HG03521 (cell line): ENCODE data around the gene KRT28.

Source experiments
- ATAC-seq: cut with Tn5 transposase; IDR thresholded peaks from one replicate; pipeline ENCODE4 v1.9.1; 2021; ENCODE audit warnings: mild to moderate bottlenecking, moderate library complexity; ENCODE audit not compliant: unreplicated experiment

The KRT28 gene

DNA sequence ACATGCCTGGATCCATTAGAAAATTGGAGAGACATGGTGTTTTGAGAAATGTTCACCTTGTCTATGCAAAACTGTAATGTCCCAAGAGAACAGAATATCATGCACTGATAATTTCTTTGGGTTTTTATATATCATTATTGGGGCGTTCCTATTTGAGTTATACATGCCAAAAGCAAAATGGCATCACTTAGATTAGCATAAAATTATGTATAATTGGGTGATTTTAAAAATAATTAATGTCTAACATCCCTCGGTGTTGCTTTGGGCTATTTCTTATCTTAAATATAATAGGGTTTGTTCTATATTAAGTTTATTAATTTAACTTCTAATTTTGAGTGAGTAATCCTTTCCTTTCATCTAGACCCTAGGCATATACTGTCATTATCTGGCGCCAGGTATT, at the start of gene KRT28:
Gene KRT28, minus strand, starts transcription at position 101 of the 400 bp plus-strand sequence. Its CDS starts 66 bp downstream, at position 35.
- ATAC-seq, result no peak

DNA sequence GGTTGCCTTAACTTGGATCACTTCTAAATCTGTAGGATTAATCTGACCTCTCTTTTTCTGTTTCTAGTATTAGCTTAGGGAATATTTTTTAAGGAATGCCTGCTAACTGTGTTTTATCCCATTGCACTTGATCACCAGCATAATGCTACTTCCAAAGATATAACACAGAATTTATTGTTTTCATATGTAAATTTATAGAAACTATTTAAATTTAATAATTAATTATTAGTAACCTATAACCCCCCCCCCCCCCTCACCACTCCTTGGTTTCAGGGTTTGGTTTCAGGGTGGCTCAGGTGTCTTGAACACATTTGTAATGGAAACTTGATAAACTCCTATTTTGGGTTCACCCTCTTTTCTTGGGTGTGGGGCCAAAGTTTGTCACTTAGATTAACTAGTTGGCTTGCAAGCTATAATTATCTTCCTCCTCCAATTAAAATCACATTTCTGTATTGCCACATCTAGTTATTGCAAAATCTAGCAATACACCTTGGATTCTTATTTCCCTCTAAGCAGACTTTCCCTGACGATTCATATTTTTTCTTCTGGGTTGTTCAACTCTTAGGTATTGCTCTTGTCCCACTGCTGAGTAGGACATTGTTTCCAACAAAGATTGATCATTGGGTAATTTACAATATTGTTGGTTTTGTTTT, 49.0 kb upstream of the KRT28 start:
- ATAC-seq, result no peak

DNA sequence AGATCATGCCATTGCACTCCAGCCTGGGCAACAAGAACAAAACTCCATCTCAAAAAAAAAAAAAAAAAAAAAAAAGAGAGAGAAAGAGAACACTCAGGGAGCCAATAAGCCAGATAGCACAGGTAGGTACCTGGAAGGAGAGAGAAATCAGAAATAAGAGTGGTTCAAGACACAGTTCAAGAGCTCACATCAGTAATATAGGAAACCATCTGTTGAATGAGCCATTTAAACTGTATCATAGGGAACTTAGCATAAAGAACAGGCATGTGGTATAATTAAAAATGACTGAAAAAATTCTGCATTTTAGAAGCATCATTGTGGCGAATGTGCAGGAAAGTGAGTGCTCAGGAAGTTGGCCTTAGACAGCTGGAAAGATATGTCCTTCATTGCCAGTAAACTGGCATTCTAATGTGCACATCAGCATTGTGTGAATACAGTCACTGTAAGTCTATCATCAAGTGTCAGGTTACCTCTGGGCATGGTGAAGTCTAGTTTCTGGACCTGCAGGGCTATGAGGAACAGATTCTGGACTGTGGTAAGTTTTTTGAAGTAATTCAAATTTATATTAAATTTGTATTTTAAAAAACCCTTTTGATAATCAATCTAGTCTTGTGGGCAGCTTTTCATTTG, 46.9 kb upstream of the KRT28 start:
- ATAC-seq, result no peak

GRCh38 chr17:40844671-40845107, 44.9 kb upstream of the KRT28 start:
- no peak for ATAC-seq

DNA sequence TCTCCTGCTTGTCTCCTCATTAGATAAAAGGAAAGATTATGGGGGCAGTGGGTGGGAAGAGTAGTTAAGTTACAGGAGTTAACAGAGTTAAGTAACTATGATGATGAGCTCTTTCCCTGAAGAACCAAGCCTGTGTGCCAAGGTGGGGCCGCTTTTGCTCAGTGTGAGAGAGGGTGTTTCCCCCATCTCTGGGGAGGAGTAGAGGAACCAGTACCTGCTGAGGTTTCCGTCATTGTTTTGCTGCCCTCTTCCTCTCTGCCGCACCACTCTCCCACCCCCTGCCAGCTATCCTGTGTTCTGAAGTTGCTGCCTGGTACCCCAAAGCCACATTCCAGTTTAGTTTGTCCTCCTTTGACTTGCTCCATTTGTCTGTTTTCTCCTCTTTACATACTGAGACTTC, 43.5 kb upstream of the KRT28 start:
- no peak for ATAC-seq

DNA sequence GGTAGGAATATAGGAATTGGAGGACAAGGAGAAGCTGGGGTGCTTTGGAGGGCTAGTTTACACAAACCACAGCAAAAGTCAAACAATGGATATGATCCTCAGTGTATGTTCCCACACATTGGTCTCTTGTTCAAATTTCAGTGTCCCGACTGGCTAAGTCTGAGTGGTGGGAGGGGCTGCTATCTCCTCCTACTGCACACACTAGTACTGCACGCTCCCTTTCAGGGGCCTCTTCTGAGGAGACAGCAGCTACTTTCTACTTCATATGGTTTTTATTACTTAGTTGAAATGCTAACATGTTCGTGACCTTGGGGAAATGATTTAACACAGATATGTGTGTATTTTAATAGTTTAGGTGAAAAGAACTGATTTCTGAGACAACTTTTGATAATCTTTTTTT, 41.5 kb upstream of the KRT28 start:
- ATAC-seq, result no peak

DNA sequence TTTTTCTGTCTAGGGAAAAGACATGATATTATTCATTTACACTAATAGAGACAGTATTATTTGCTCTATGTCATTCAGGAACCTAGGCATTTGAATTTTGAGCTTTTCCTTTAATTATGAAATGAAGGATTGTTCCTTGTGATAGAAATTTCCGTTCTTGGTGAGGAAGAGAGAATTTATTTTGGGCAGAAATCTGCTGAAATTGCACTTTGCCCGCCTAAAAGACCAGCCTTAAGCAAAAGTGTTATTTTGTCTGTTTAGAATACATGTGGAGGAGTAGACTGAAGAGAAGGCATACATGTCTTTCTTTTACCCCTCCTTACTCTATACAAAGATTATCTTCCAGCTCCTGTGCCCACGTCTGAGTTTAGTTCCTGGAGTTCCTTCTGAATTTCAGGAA, 39.4 kb upstream of the KRT28 start:
- ATAC-seq, result no peak

DNA sequence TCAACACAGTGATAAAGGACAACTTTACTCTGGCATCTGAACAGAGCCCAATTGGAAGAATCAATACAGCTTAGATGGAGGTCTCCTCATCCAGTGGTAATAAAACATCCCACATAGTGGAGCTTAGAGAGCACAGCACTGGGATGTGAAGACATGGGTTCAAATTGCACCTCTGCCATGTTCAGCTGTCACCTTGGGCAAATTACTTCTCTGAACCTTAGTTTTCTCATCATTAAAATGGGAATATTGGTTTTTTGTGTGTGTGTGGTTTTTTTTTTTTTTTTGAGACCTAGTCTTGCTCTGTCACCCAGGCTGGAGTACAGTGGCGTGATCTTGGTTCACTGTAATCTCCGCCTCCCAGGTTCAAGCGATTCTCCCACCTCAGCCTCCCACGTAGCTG, 36.3 kb upstream of the KRT28 start:
- ATAC-seq, result no peak

DNA sequence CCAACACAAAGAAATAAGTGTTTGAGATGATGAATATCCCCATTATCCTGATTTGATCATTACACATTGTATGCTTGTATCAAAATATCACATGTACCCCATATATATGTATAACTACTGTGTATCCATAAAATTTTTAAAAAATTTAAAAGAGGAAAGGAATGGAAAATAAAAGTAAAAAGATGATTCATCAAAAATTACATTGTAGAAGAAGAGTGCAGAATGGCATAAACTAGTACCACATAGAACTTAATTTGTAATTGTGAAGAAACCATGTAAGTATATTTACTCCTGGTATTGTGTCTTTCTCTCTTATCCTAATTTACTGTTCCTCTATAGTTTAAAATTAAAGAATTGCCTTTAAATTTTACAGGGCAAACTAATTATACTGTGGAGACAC, 34.1 kb upstream of the KRT28 start:
- ATAC-seq, result no peak

DNA sequence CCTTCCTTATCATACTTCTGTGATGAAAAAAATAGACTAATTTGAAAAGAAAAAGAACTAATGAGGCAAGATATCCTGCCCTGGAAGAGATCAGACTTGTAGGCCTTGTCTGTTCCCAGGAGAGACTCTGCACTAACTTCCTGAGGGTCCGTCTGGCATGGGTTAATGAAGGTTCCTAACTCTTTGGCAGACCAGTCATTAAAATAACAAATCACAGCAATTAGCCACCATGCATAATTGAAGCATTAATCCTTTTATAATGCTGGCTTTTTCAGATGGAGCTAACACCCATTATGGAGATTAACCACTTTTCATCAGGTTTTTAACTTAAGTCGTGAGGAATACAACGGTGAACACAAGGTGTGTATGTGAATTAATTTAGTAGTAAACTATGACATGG, 33.1 kb upstream of the KRT28 start:
- ATAC-seq, result no peak

GRCh38 chr17:40830085-40830776, 30.5 kb upstream of the KRT28 start:
- no peak for ATAC-seq

- no peak for ATAC-seq
Observed at GRCh38 chr17:40828454-40829044, 28.8 kb upstream of the KRT28 start.

DNA sequence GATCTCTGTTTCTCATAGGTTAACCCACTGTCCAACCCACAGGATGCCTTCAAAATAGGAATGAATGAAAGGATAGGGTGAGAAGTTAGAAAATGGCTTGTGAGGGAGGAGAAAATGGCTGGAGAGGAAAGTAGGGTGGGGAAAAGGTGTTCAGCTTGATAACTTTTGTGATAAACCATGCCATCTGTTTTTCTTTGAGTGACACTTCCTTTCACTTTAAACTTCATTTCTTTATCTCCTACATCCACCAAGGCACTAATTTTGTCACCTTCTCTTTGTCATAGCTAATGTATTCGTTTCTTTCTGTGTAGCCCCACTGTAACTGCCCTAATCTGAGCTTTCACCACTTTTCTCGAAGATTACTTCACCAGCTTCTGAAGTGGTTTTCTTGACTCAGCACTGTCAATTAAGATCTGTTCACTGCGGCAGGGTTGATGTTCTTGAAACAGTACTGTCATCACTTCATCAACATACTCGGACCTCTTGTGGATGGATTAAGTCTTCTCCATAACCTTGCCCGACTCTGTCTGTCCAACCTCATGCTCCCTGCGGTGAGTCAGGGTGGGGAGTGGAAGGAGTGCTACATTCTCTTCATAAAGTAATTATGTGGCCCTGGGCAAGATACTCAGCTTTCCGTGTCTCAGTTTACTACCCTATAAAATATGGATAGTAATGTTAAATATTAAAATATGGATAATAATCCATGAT, 28.1 kb upstream of the KRT28 start:
- no peak for ATAC-seq

DNA sequence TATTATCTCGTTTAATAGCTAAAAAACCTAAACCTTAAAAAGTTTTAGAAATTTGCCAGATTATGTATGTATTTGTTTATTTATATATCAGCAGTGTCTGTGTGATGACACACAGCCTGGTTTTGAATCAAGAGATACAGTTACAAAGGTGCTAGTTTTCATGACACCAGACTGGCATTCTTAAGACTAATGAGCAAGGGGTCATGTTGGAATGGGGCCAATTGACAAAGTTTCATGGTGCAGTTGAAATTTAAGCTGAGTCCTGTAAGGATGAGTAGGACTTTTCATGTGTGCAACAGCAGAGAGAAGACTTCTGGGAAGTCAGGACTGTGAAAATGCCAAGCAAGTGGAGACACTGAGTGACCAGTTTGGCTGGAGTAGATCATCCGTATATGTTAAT, 25.8 kb upstream of the KRT28 start:
- ATAC-seq, result no peak

- ATAC-seq, result no peak
Observed at GRCh38 chr17:40824015-40824832, 24.5 kb upstream of the KRT28 start.

- no peak for ATAC-seq
Observed at GRCh38 chr17:40822132-40822812, 22.5 kb upstream of the KRT28 start, which contains the start of gene KRT10. Gene KRT10, minus strand, starts transcription at chr17:40822614. Its CDS starts 29 bp downstream, at chr17:40822585.

- ATAC-seq, result no peak
Observed at GRCh38 chr17:40821536-40821935, 21.8 kb upstream of the KRT28 start.

- no peak for ATAC-seq
Observed at GRCh38 chr17:40820228-40820838, 20.6 kb upstream of the KRT28 start.

GRCh38 chr17:40819528-40820125, 19.9 kb upstream of the KRT28 start:
- no peak for ATAC-seq
